ENCODE results near the gene PALD1.

PALD1 gene

DNA sequence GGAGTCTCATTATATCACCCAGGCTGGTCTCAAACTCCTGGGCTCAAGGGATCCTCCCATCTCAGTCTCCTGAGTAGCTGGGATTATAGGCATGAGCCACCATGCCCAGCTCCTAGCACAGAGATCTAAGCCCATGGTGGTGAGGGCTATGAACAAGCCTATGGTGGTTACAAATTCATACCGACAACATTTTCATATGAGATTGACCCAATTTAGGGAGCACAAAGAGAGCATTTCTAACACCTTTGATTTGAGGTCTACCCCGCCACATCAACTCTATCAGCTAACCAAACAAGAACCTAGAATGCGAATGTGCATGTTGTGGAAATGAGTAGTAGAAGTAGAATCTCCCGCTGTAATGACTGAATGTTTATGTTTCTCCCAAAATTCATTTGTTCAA, 138.2 kb downstream of the PALD1 start:
- TF ChIP-seq ZFX (IDR thresholded peaks at IDR 0.05), result no peak
- TF ChIP-seq, protein P1, sequence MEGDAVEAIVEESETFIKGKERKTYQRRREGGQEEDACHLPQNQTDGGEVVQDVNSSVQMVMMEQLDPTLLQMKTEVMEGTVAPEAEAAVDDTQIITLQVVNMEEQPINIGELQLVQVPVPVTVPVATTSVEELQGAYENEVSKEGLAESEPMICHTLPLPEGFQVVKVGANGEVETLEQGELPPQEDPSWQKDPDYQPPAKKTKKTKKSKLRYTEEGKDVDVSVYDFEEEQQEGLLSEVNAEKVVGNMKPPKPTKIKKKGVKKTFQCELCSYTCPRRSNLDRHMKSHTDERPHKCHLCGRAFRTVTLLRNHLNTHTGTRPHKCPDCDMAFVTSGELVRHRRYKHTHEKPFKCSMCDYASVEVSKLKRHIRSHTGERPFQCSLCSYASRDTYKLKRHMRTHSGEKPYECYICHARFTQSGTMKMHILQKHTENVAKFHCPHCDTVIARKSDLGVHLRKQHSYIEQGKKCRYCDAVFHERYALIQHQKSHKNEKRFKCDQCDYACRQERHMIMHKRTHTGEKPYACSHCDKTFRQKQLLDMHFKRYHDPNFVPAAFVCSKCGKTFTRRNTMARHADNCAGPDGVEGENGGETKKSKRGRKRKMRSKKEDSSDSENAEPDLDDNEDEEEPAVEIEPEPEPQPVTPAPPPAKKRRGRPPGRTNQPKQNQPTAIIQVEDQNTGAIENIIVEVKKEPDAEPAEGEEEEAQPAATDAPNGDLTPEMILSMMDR (conservative IDR thresholded peaks at IDR 0.05), result no peak
- no peak overlapping the region for H3K27ac ChIP-seq
